ENCODE results near the gene RHOT1. TPM values are rescaled to one million over a fixed set of nuclear protein-coding genes. Genes with fewer than 3 reads are reported as not detected.
"Not testable (repeated sequence)": the region's sequence is repeated elsewhere in the genome, so short reads cannot be mapped to it uniquely, and the experiment has no call there.

The RHOT1 gene
- total RNA-seq, 1 donor from 2014 or later, result 40.3 TPM

- Histone ChIP-seq H3K4me3 (ENCODE audit: low read depth, low read length) (no peak overlapping the region), H3K27me3 (ENCODE audit: control insufficient read depth, insufficient read depth, low read length) (peaks cover 4% of the 10 kb centered on the region), H3K36me3 (ENCODE audit: control insufficient read depth, insufficient read depth, low read length) (no peaks in the 10 kb centered on the region)
- FAIRE-seq (no peak), DNase-seq (ENCODE audit: low read depth) (no peak)
- no peak for TF ChIP-seq CTCF (IDR thresholded peaks at IDR 0.05; ENCODE audit: insufficient read depth, low read length, severe bottlenecking)
Measured at GRCh38 chr17:32114536-32114935, 27.8 kb upstream of the RHOT1 start.

- H3K36me3 ChIP-seq (ENCODE audit: control insufficient read depth, insufficient read depth, low read length); H3K27me3 ChIP-seq (ENCODE audit: control insufficient read depth, insufficient read depth, low read length); FAIRE-seq; DNase-seq (ENCODE audit: low read depth); H3K4me3 ChIP-seq (ENCODE audit: low read depth, low read length): not testable (repeated sequence)
Measured at GRCh38 chr17:32115546-32115945, 26.8 kb upstream of the RHOT1 start.

- no peak for FAIRE-seq
Measured at GRCh38 chr17:32116937-32117336, 25.4 kb upstream of the RHOT1 start.

GRCh38 chr17:32117399-32117798 lies 24.9 kb upstream of the RHOT1 start:
- FAIRE-seq (no peak), DNase-seq (ENCODE audit: low read depth) (no peak)
- H3K4me3 ChIP-seq (ENCODE audit: low read depth, low read length), result no peak overlapping the region
- peaks cover 4% of the 10 kb centered on the region for H3K27me3 ChIP-seq (ENCODE audit: control insufficient read depth, insufficient read depth, low read length)
- TF ChIP-seq CTCF (IDR thresholded peaks at IDR 0.05; ENCODE audit: insufficient read depth, low read length, severe bottlenecking), result no peak
- no peaks in the 10 kb centered on the region for H3K36me3 ChIP-seq (ENCODE audit: control insufficient read depth, insufficient read depth, low read length)

More at GRCh38 chr17:32116937-32117336, 25.4 kb upstream of the RHOT1 start:
- DNase-seq (ENCODE audit: low read depth), result no peak
- no peak for TF ChIP-seq CTCF (IDR thresholded peaks at IDR 0.05; ENCODE audit: insufficient read depth, low read length, severe bottlenecking)
- Histone ChIP-seq H3K36me3 (ENCODE audit: control insufficient read depth, insufficient read depth, low read length) (no peaks in the 10 kb centered on the region), H3K4me3 (ENCODE audit: low read depth, low read length) (no peak overlapping the region), H3K27me3 (ENCODE audit: control insufficient read depth, insufficient read depth, low read length) (peaks cover 4% of the 10 kb centered on the region)

GRCh38 chr17:32118088-32118487 lies 24.2 kb upstream of the RHOT1 start:
- not testable (repeated sequence) for H3K27me3 ChIP-seq (ENCODE audit: control insufficient read depth, insufficient read depth, low read length); H3K4me3 ChIP-seq (ENCODE audit: low read depth, low read length); H3K36me3 ChIP-seq (ENCODE audit: control insufficient read depth, insufficient read depth, low read length); DNase-seq (ENCODE audit: low read depth); FAIRE-seq

GRCh38 chr17:32118835-32119234 lies 23.5 kb upstream of the RHOT1 start:
- peaks cover 4% of the 10 kb centered on the region for H3K27me3 ChIP-seq (ENCODE audit: control insufficient read depth, insufficient read depth, low read length)
- TF ChIP-seq CTCF (IDR thresholded peaks at IDR 0.05; ENCODE audit: insufficient read depth, low read length, severe bottlenecking), result no peak
- DNase-seq (ENCODE audit: low read depth) (no peak), FAIRE-seq (no peak)
- H3K36me3 ChIP-seq (ENCODE audit: control insufficient read depth, insufficient read depth, low read length), result no peaks in the 10 kb centered on the region
- H3K4me3 ChIP-seq (ENCODE audit: low read depth, low read length), result no peak overlapping the region

GRCh38 chr17:32120141-32120540 lies 22.2 kb upstream of the RHOT1 start:
- Histone ChIP-seq H3K4me3 (ENCODE audit: low read depth, low read length) (no peak overlapping the region), H3K36me3 (ENCODE audit: control insufficient read depth, insufficient read depth, low read length) (no peaks in the 10 kb centered on the region), H3K27me3 (ENCODE audit: control insufficient read depth, insufficient read depth, low read length) (peaks cover 4% of the 10 kb centered on the region)
- no peak for DNase-seq (ENCODE audit: low read depth)
- no peak for TF ChIP-seq CTCF (IDR thresholded peaks at IDR 0.05; ENCODE audit: insufficient read depth, low read length, severe bottlenecking)
- no peak for FAIRE-seq

Measured in bronchial epithelial cell (primary cell).